PC-3 (cell line): ENCODE results near the gene RHBDD3. TPM values are rescaled to one million over a fixed set of nuclear protein-coding genes. Genes with fewer than 3 reads are reported as not detected.

ENCODE experiments used
- ATAC-seq: fragments of 200-7000 bp; cut with Tn5 transposase; 2 replicates; pipeline ENCODE4 v1.9.1; 2020; ENCODE audit warnings: mild to moderate bottlenecking, moderate library complexity
- BruUV-seq: library from RNA; stranded (reverse); fragments of 400-500 nt; replicated peaks from 2 replicates; lab custom pipeline; 2021; lab: Mats Ljungman, UMichigan
- CTCF ChIA-PET: fragments of 300-600 bp; sonication (Branson Sonifier 250); formaldehyde crosslinking; loops from one replicate; lab custom pipeline; 2022; ENCODE audit warnings: antibody characterized with exemption; lab: Charles Lee
- POLR2A ChIA-PET: fragments of 300-600 bp; sonication (Branson Sonifier 250); formaldehyde crosslinking; loops from one replicate; lab custom pipeline; 2022; ENCODE audit warnings: antibody characterized with exemption; ENCODE audit not compliant: unreplicated experiment; lab: Charles Lee
- DNase-seq: peaks from one replicate; pipeline ENCODE4 v3.0.0-alpha.2; 2015
- H2AFZ ChIP-seq: fragments of 300-600 bp; sonication (generic); 2 replicates; pipeline ENCODE4 v1.6.0; 2016; ENCODE audit warnings: antibody characterized with exemption, low read length
- H3F3A ChIP-seq: fragments of 300-600 bp; sonication (generic); one replicate; pipeline ENCODE4 v1.6.0; 2017; ENCODE audit warnings: antibody characterized with exemption, low read length, control low read depth, mild to moderate bottlenecking; ENCODE audit not compliant: unreplicated experiment
- H3K27ac ChIP-seq: fragments of 300-600 bp; sonication (generic); 2 replicates; pipeline ENCODE4 v1.5.1; 2016; ENCODE audit warnings: mild to moderate bottlenecking, low read length
- H3K27me3 ChIP-seq: fragments of 300-600 bp; sonication (generic); 2 replicates; pipeline ENCODE4 v1.6.1; 2016; ENCODE audit warnings: low read length, mixed read lengths
- H3K36me3 ChIP-seq: fragments of 300-600 bp; sonication (generic); 2 replicates; pipeline ENCODE4 v1.6.1; 2016; ENCODE audit warnings: low read depth, mixed run types, low read length, mixed read lengths
- H3K4me1 ChIP-seq: fragments of 300-600 bp; sonication (generic); 2 replicates; pipeline ENCODE4 v1.5.1; 2016; ENCODE audit warnings: low read length; ENCODE audit not compliant: insufficient read depth
- H3K4me2 ChIP-seq: fragments of 300-600 bp; sonication (generic); 2 replicates; pipeline ENCODE4 v1.6.0; 2016; ENCODE audit warnings: low read length
- H3K4me3 ChIP-seq: fragments of 300-600 bp; sonication (generic); 2 replicates; pipeline ENCODE4 v1.5.1; 2016; ENCODE audit warnings: mild to moderate bottlenecking, low read length, mixed read lengths
- H3K79me2 ChIP-seq: fragments of 300-600 bp; sonication (generic); 2 replicates; pipeline ENCODE4 v1.6.1; 2017; ENCODE audit warnings: low read length, mixed read lengths
- H3K9ac ChIP-seq: fragments of 300-600 bp; sonication (generic); 2 replicates; pipeline ENCODE4 v1.6.0; 2016; ENCODE audit warnings: mild to moderate bottlenecking, low read length
- H3K9me2 ChIP-seq: fragments of 300-600 bp; sonication (generic); replicated peaks from 2 replicates; pipeline ENCODE4 v1.6.1; 2016; ENCODE audit warnings: mixed run types, low read length, mixed read lengths
- H3K9me3 ChIP-seq: fragments of 300-600 bp; sonication (generic); 2 replicates; pipeline ENCODE4 v1.6.1; 2016; ENCODE audit warnings: low read length, mixed read lengths
- H4K20me1 ChIP-seq: fragments of 300-600 bp; sonication (generic); 2 replicates; pipeline ENCODE4 v1.6.1; 2016; ENCODE audit warnings: low read length, mixed read lengths
- EZH2 ChIP-seq: fragments of 300-600 bp; sonication (generic); IDR thresholded peaks from one replicate; pipeline ENCODE4 v1.6.1; 2017; ENCODE audit warnings: antibody characterized with exemption, mild to moderate bottlenecking, low read length; ENCODE audit not compliant: unreplicated experiment
- EZH2phosphoT487 ChIP-seq: fragments of 300-600 bp; sonication (generic); IDR thresholded peaks from 2 replicates; pipeline ENCODE4 v1.6.1; 2018; ENCODE audit warnings: mild to moderate bottlenecking, antibody characterized with exemption, low read length, borderline replicate concordance
- intact Hi-C: fragments of 100-400 bp; cut with micrococcal nuclease; formaldehyde crosslinking; loops from 2 replicates; pipeline ENCODE4 v1.9.0; 2023
- total RNA-seq: library from RNA; depleted of rRNA; stranded (reverse); fragments of >200 nt; gene quantifications from 2 replicates; pipeline ENCODE4 v1.2.3, GENCODE V29; 2014
- TF ChIP-seq, protein P1 (sequence below): fragments of 300-600 bp; sonication (generic); conservative IDR thresholded peaks from 2 replicates; pipeline ENCODE4 v1.5.1; 2017; ENCODE audit warnings: antibody characterized with exemption, low read depth, mild to moderate bottlenecking, low read length

RHBDD3 gene
- total RNA-seq, 1 experiment from 2014 or later = 23.7 TPM

GRCh38 chr22:29256606-29257325 lies 11.0 kb downstream of the RHBDD3 start:
- no peak overlapping the region for H3K4me3 ChIP-seq
- H3K79me2 ChIP-seq = no peaks in the 10 kb centered on the region
- no peak overlapping the region for H2AFZ ChIP-seq
- CTCF ChIA-PET = no interaction called here
- H3K27ac ChIP-seq = no peak overlapping the region
- intact Hi-C loops = no loop called here
- H3K4me2 ChIP-seq = no peak overlapping the region
- ATAC-seq (no peak), DNase-seq (no peak)
- BruUV-seq = no TSS peak
- no peaks in the 10 kb centered on the region for H3K9me2 ChIP-seq
- H3K36me3 ChIP-seq = no peaks in the 10 kb centered on the region
- POLR2A ChIA-PET = no interaction called here
- no peaks in the 10 kb centered on the region for H3K27me3 ChIP-seq
- H3F3A ChIP-seq = no peaks in the 10 kb centered on the region
- H4K20me1 ChIP-seq = no peaks in the 10 kb centered on the region
- no peak overlapping the region for H3K9ac ChIP-seq
- no peaks in the 10 kb centered on the region for H3K4me1 ChIP-seq
- TF ChIP-seq, protein P1, sequence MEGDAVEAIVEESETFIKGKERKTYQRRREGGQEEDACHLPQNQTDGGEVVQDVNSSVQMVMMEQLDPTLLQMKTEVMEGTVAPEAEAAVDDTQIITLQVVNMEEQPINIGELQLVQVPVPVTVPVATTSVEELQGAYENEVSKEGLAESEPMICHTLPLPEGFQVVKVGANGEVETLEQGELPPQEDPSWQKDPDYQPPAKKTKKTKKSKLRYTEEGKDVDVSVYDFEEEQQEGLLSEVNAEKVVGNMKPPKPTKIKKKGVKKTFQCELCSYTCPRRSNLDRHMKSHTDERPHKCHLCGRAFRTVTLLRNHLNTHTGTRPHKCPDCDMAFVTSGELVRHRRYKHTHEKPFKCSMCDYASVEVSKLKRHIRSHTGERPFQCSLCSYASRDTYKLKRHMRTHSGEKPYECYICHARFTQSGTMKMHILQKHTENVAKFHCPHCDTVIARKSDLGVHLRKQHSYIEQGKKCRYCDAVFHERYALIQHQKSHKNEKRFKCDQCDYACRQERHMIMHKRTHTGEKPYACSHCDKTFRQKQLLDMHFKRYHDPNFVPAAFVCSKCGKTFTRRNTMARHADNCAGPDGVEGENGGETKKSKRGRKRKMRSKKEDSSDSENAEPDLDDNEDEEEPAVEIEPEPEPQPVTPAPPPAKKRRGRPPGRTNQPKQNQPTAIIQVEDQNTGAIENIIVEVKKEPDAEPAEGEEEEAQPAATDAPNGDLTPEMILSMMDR = no peak
- no peak for TF ChIP-seq EZH2phosphoT487
- TF ChIP-seq EZH2 = no peak
- H3K9me3 ChIP-seq = no peaks in the 10 kb centered on the region

DNA sequence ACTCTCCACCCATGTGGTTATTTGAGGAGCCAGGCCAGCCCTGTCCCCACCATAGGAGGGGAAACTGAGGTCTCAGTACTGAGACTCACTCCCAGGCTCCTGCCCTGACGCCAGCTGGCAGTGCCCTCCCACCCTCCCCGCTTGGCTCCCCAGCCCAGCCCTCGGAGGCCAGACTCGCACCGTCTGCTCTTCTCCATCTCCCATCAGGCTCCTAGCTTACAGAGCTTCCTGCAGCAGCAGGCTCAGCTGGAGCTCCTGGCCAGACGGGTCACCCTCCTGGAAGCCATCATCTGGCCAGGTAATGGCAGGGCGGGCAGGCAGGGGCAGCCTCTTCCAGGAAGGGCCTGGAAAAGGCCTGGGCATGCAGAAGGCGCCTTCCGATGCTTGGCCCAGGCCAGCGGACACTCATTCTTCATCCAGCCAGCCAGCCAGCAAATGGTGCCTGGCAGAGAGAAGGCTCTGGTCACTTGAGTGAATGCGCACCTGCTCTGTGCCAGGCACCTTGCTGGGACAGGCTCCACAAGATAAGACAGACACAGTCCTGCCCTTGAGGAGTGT lies 12.6 kb downstream of the RHBDD3 start:
- Histone ChIP-seq H3F3A (no peaks in the 10 kb centered on the region), H3K4me1 (no peaks in the 10 kb centered on the region), H3K9me3 (no peaks in the 10 kb centered on the region), H3K9me2 (no peaks in the 10 kb centered on the region), H2AFZ (no peak overlapping the region), H3K4me2 (no peak overlapping the region), H3K27me3 (no peaks in the 10 kb centered on the region), H3K36me3 (no peaks in the 10 kb centered on the region), H3K79me2 (no peaks in the 10 kb centered on the region), H4K20me1 (no peaks in the 10 kb centered on the region), H3K27ac (no peak overlapping the region), H3K4me3 (no peak overlapping the region), H3K9ac (no peak overlapping the region)
- ATAC-seq = no peak
- ChIA-PET CTCF (no interaction called here), POLR2A (no interaction called here)
- TF ChIP-seq EZH2 (no peak), EZH2phosphoT487 (no peak)
- TF ChIP-seq, protein P1 = no peak
- intact Hi-C loops = no loop called here
- BruUV-seq = no TSS peak
- DNase-seq = no peak

- CTCF ChIA-PET = no interaction called here
- Histone ChIP-seq H4K20me1 (no peaks in the 10 kb centered on the region), H2AFZ (no peak overlapping the region), H3K9ac (no peak overlapping the region), H3F3A (no peaks in the 10 kb centered on the region), H3K9me2 (no peaks in the 10 kb centered on the region), H3K4me2 (no peak overlapping the region), H3K4me1 (no peaks in the 10 kb centered on the region), H3K27me3 (no peaks in the 10 kb centered on the region), H3K9me3 (no peaks in the 10 kb centered on the region), H3K4me3 (no peak overlapping the region), H3K27ac (no peak overlapping the region), H3K79me2 (no peaks in the 10 kb centered on the region), H3K36me3 (no peaks in the 10 kb centered on the region)
- TF ChIP-seq EZH2 = no peak
- no peak for TF ChIP-seq EZH2phosphoT487
- TF ChIP-seq, protein P1 = no peak
- DNase-seq (no peak), ATAC-seq (no peak)
- BruUV-seq = no TSS peak
- intact Hi-C loops = no loop called here
- POLR2A ChIA-PET = no interaction called here
Observed at GRCh38 chr22:29254286-29254660, 13.5 kb downstream of the RHBDD3 start.
